HepG2 (cell line): Measurements from ENCODE around the gene PABPC1L2B. TPM values are rescaled to one million over a fixed set of nuclear protein-coding genes. Genes with fewer than 3 reads are reported as not detected.

Experiments used
- polyA plus RNA-seq, 8 experiments: library from polyadenylated mRNA; depleted of rRNA in 3 of 8; stranded (reverse) in 7 of 8; unstranded in 1 of 8; fragments of >200 nt; fragmentation: Illumina TruSeq in 4 of 8; extraction: Trizol in 4 of 8; gene quantifications; 2 replicates each; pipeline versions ENCODE4 v1.2.1 to v1.2.3, GENCODE V29; 2011 to 2016; ENCODE audit warnings: low read depth in 4 of 8, missing spikeins in 1 of 8, mixed read lengths in 1 of 8; ENCODE audit not compliant: insufficient read depth in 1 of 8
- total RNA-seq, 5 experiments: library from RNA; depleted of rRNA; stranded (reverse); fragments of >200 nt; fragmentation: Illumina TruSeq; extraction: Trizol; gene quantifications; 2 replicates each; pipeline ENCODE4 v1.2.3, GENCODE V29; 2016; ENCODE audit warnings: low read depth in 1 of 5

PABPC1L2B gene
- total and polyA plus RNA-seq, 2 of the 13 experiments (the other 11 are each of a cell fraction or from before 2014, with no cell fraction given) = not detected

Other genes starting within 250 kb of the PABPC1L2B start
- gene DMRTC1B, start 226.0 kb upstream of the PABPC1L2B start, total RNA-seq (2016; rRNA removed; fragmentation: Illumina TruSeq; extraction: Trizol) = not detected in 2 replicates
- gene DMRTC1B, start 226.0 kb upstream of the PABPC1L2B start, polyA plus RNA-seq (2011; rRNA removed) = not detected in 2 replicates
- gene FAM236B, start 220.3 kb upstream of the PABPC1L2B start, total RNA-seq (2016; rRNA removed; fragmentation: Illumina TruSeq; extraction: Trizol) = not detected in 2 replicates
- not detected in 2 replicates for gene FAM236B, start 220.3 kb upstream of the PABPC1L2B start, polyA plus RNA-seq (2011; rRNA removed)
- gene FAM236D, start 194.7 kb upstream of the PABPC1L2B start, total RNA-seq (2016; rRNA removed; fragmentation: Illumina TruSeq; extraction: Trizol) = not detected in 2 replicates
- not detected in 2 replicates for gene FAM236D, start 194.7 kb upstream of the PABPC1L2B start, polyA plus RNA-seq (2011; rRNA removed)
- not detected in 2 replicates for gene FAM236C, start 90.3 kb upstream of the PABPC1L2B start, total RNA-seq (2016; rRNA removed; fragmentation: Illumina TruSeq; extraction: Trizol)
- not detected in 2 replicates for gene FAM236C, start 90.3 kb upstream of the PABPC1L2B start, polyA plus RNA-seq (2011; rRNA removed)
- gene FAM236A, start 64.7 kb upstream of the PABPC1L2B start, total RNA-seq (2016; rRNA removed; fragmentation: Illumina TruSeq; extraction: Trizol) = not detected in 2 replicates
- gene FAM236A, start 64.7 kb upstream of the PABPC1L2B start, polyA plus RNA-seq (2011; rRNA removed) = not detected in 2 replicates
- gene DMRTC1, start 59.1 kb upstream of the PABPC1L2B start, total RNA-seq (2016; rRNA removed; fragmentation: Illumina TruSeq; extraction: Trizol) = not detected in 2 replicates
- gene DMRTC1, start 59.1 kb upstream of the PABPC1L2B start, polyA plus RNA-seq (2011; rRNA removed) = not detected in 2 replicates
- gene PABPC1L2A, start 76.6 kb downstream of the PABPC1L2B start, total RNA-seq (2016; rRNA removed; fragmentation: Illumina TruSeq; extraction: Trizol) = not detected in 2 replicates
- gene PABPC1L2A, start 76.6 kb downstream of the PABPC1L2B start, polyA plus RNA-seq (2011; rRNA removed) = not detected in 2 replicates
- 0.07 TPM in 1 of 2 replicates, not detected in the other for gene NAP1L2, start 211.9 kb downstream of the PABPC1L2B start, total RNA-seq (2016; rRNA removed; fragmentation: Illumina TruSeq; extraction: Trizol)
- gene NAP1L2, start 211.9 kb downstream of the PABPC1L2B start, polyA plus RNA-seq (2011; rRNA removed) = not detected in 2 replicates